ENCODE measurements around the gene MXRA7. TPM values are rescaled to one million over a fixed set of nuclear protein-coding genes. Genes with fewer than 3 reads are reported as not detected.
A peak's percentile ranks its signal among the peaks of the same experiment; 100 is the strongest.

Gene MXRA7
- polyA plus RNA-seq, 1 of the 3 experiments (the other 2 are of a cell fraction) = 154 TPM

DNA sequence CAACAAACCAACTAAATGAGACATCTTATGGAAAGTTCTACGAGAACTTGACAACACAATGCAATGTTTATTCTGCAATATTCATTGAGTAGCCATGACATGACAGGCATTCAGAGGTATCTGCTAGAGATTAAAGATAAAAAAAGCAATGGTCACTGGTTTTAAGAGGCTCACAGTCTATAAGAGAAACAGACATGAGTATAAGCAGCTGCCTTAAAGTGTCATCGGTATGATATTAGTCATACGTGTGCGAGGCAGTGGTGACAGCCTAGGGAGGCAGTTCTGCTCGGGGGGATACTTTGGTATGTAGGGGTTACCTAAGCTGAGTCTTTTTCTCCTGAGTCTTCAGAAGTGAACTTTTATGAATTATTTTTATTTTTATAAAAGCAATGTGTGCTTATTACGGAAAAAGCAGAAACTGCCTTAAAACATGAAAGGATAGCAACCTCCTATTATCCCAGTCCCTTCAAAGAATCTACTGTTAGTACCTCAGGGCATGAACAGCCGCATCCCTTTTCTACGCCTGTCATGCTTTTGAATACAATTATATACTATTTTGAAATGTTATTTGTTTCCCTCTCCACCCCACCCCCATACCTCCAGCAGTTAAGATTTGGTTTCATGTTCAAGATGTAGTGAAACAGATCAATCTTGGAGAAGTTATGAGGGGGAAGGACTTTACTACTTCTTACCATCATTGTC is 75.0 kb downstream of the MXRA7 start (continued):
- TF ChIP-seq, protein P1, sequence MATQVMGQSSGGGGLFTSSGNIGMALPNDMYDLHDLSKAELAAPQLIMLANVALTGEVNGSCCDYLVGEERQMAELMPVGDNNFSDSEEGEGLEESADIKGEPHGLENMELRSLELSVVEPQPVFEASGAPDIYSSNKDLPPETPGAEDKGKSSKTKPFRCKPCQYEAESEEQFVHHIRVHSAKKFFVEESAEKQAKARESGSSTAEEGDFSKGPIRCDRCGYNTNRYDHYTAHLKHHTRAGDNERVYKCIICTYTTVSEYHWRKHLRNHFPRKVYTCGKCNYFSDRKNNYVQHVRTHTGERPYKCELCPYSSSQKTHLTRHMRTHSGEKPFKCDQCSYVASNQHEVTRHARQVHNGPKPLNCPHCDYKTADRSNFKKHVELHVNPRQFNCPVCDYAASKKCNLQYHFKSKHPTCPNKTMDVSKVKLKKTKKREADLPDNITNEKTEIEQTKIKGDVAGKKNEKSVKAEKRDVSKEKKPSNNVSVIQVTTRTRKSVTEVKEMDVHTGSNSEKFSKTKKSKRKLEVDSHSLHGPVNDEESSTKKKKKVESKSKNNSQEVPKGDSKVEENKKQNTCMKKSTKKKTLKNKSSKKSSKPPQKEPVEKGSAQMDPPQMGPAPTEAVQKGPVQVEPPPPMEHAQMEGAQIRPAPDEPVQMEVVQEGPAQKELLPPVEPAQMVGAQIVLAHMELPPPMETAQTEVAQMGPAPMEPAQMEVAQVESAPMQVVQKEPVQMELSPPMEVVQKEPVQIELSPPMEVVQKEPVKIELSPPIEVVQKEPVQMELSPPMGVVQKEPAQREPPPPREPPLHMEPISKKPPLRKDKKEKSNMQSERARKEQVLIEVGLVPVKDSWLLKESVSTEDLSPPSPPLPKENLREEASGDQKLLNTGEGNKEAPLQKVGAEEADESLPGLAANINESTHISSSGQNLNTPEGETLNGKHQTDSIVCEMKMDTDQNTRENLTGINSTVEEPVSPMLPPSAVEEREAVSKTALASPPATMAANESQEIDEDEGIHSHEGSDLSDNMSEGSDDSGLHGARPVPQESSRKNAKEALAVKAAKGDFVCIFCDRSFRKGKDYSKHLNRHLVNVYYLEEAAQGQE (IDR thresholded peaks at IDR 0.05; ENCODE audit: low read depth, low read length) = no peak
- TF ChIP-seq SIN3A (IDR thresholded peaks at IDR 0.05; ENCODE audit: borderline replicate concordance, low read depth, low read length) (peak; percentile 91), USF2 (IDR thresholded peaks at IDR 0.05; ENCODE audit: borderline replicate concordance, low read depth, low read length) (no peak), RAD21 (IDR thresholded peaks at IDR 0.05; ENCODE audit: low read length) (no peak), CHD2 (IDR thresholded peaks at IDR 0.05; ENCODE audit: low read length, partially characterized antibody) (no peak), MXI1 (IDR thresholded peaks at IDR 0.05; ENCODE audit: low read depth, low read length) (no peak; the same call in 1 of the 2 replicates), GABPA (IDR thresholded peaks at IDR 0.05; ENCODE audit: low read depth) (no peak), EZH2phosphoT487 (IDR thresholded peaks at IDR 0.05; ENCODE audit: borderline replicate concordance, low read depth) (no peak), FOXM1 (IDR thresholded peaks at IDR 0.05; ENCODE audit: low read depth) (peak; percentile 83; the same call in 1 of the 2 replicates), FOSL2 (IDR thresholded peaks at IDR 0.05; ENCODE audit: borderline replicate concordance, low read depth) (peak; percentile 95), NFIC (IDR thresholded peaks at IDR 0.05; ENCODE audit: borderline replicate concordance) (peak; percentile 71; the same call in 1 of the 2 replicates)
- TF ChIP-seq, protein P2, sequence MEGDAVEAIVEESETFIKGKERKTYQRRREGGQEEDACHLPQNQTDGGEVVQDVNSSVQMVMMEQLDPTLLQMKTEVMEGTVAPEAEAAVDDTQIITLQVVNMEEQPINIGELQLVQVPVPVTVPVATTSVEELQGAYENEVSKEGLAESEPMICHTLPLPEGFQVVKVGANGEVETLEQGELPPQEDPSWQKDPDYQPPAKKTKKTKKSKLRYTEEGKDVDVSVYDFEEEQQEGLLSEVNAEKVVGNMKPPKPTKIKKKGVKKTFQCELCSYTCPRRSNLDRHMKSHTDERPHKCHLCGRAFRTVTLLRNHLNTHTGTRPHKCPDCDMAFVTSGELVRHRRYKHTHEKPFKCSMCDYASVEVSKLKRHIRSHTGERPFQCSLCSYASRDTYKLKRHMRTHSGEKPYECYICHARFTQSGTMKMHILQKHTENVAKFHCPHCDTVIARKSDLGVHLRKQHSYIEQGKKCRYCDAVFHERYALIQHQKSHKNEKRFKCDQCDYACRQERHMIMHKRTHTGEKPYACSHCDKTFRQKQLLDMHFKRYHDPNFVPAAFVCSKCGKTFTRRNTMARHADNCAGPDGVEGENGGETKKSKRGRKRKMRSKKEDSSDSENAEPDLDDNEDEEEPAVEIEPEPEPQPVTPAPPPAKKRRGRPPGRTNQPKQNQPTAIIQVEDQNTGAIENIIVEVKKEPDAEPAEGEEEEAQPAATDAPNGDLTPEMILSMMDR (IDR thresholded peaks at IDR 0.05) = no peak
- TF ChIP-seq, protein P3, sequence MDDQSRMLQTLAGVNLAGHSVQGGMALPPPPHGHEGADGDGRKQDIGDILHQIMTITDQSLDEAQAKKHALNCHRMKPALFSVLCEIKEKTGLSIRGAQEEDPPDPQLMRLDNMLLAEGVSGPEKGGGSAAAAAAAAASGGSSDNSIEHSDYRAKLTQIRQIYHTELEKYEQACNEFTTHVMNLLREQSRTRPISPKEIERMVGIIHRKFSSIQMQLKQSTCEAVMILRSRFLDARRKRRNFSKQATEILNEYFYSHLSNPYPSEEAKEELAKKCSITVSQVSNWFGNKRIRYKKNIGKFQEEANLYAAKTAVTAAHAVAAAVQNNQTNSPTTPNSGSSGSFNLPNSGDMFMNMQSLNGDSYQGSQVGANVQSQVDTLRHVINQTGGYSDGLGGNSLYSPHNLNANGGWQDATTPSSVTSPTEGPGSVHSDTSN (IDR thresholded peaks at IDR 0.05) = peak; percentile 98
- TF ChIP-seq, protein P4, sequence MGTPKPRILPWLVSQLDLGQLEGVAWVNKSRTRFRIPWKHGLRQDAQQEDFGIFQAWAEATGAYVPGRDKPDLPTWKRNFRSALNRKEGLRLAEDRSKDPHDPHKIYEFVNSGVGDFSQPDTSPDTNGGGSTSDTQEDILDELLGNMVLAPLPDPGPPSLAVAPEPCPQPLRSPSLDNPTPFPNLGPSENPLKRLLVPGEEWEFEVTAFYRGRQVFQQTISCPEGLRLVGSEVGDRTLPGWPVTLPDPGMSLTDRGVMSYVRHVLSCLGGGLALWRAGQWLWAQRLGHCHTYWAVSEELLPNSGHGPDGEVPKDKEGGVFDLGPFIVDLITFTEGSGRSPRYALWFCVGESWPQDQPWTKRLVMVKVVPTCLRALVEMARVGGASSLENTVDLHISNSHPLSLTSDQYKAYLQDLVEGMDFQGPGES (IDR thresholded peaks at IDR 0.05; ENCODE audit: low read depth, low read length) = no peak

Measured in SK-N-SH (cell line).